Progenitor cell of endocrine pancreas (in vitro differentiated cells): ENCODE results near the gene CAPZA1. TPM values are rescaled to one million over a fixed set of nuclear protein-coding genes. Genes with fewer than 3 reads are reported as not detected.
A peak's percentile ranks its signal among the peaks of the same experiment; 100 is the strongest.

Experiments used
- DNase-seq: peaks from one replicate; pipeline ENCODE4 v3.0.0; 2021; ENCODE audit warnings: low spot score; ENCODE audit not compliant: unreplicated experiment
- H3K27ac Mint-ChIP-seq: 2 replicates; pipeline ENCODE4 v1.8.0; 2021; ENCODE audit warnings: mild to moderate bottlenecking, moderate library complexity, mixed read lengths
- H3K27me3 Mint-ChIP-seq: 2 replicates; pipeline ENCODE4 v1.8.0; 2021; ENCODE audit warnings: mixed read lengths
- H3K36me3 Mint-ChIP-seq: 2 replicates; pipeline ENCODE4 v1.8.0; 2022; ENCODE audit warnings: mixed read lengths; ENCODE audit not compliant: insufficient read depth
- H3K4me1 Mint-ChIP-seq: 2 replicates; pipeline ENCODE4 v1.8.0; 2021; ENCODE audit warnings: low read depth, mixed read lengths
- H3K4me3 Mint-ChIP-seq: 2 replicates; pipeline ENCODE4 v1.8.0; 2021; ENCODE audit warnings: low read depth, mild to moderate bottlenecking, moderate library complexity, mixed read lengths
- H3K9me3 Mint-ChIP-seq: 2 replicates; pipeline ENCODE4 v1.8.0; 2021; ENCODE audit warnings: low read depth, mixed read lengths
- CTCF ChIP-seq: fragments of 200-600 bp; sonication (generic); IDR thresholded peaks from one replicate; pipeline ENCODE4 v1.5.0; 2021; ENCODE audit warnings: antibody characterized with exemption, mild to moderate bottlenecking; ENCODE audit not compliant: unreplicated experiment
- total RNA-seq: library from RNA; stranded (reverse); gene quantifications from 2 replicates; pipeline ENCODE4 v1.2.1, GENCODE V29; 2021

Gene CAPZA1
- total RNA-seq, 1 donor from 2014 or later = 129 TPM

GRCh38 chr1:112673592-112674439 is 54.2 kb downstream of the CAPZA1 start:
- H3K36me3 Mint-ChIP-seq = peaks cover 27% of the 10 kb centered on the region
- TF ChIP-seq CTCF = peak; percentile 57
- peaks cover 18% of the 10 kb centered on the region for H3K4me1 Mint-ChIP-seq

GRCh38 chr1:112674440-112674985 is 54.9 kb downstream of the CAPZA1 start, which contains the start of gene MOV10:
MOV10 (plus strand) TSS chr1:112674659; CDS start chr1:112674913, 254 bp downstream.
- DNase-seq = peak; percentile 42
- Mint-ChIP-seq H3K9me3 (no peaks in the 10 kb centered on the region), H3K27ac (peak within 1 kb of the TSS; percentile 99), H3K4me3 (peak within 1 kb of the TSS; percentile 95), H3K36me3 (peaks cover 20% of the 10 kb centered on the region), H3K4me1 (peaks cover 18% of the 10 kb centered on the region), H3K27me3 (no peaks in the 10 kb centered on the region)
- TF ChIP-seq CTCF = no peak

More at GRCh38 chr1:112673592-112674439, 54.2 kb downstream of the CAPZA1 start:
- H3K27me3 Mint-ChIP-seq = no peaks in the 10 kb centered on the region
- H3K27ac Mint-ChIP-seq = peak overlapping the region; percentile 99
- H3K4me3 Mint-ChIP-seq = peak overlapping the region; percentile 95
- H3K9me3 Mint-ChIP-seq = no peaks in the 10 kb centered on the region
- DNase-seq = no peak

GRCh38 chr1:112674986-112675727 is 55.5 kb downstream of the CAPZA1 start:
- peak; percentile 34 for TF ChIP-seq CTCF
- Mint-ChIP-seq H3K4me1 (peaks cover 18% of the 10 kb centered on the region), H3K9me3 (no peaks in the 10 kb centered on the region), H3K27ac (peak overlapping the region; percentile 99), H3K4me3 (peak overlapping the region; percentile 95), H3K36me3 (peaks cover 18% of the 10 kb centered on the region), H3K27me3 (no peaks in the 10 kb centered on the region)
- peak; percentile 59 for DNase-seq

GRCh38 chr1:112675728-112676381 is 56.2 kb downstream of the CAPZA1 start:
- H3K9me3 Mint-ChIP-seq = no peaks in the 10 kb centered on the region
- H3K4me3 Mint-ChIP-seq = peak overlapping the region; percentile 82
- H3K36me3 Mint-ChIP-seq = peaks cover 17% of the 10 kb centered on the region
- H3K27me3 Mint-ChIP-seq = no peaks in the 10 kb centered on the region
- peak overlapping the region; percentile 94 for H3K27ac Mint-ChIP-seq
- no peak for DNase-seq
- H3K4me1 Mint-ChIP-seq = peaks cover 18% of the 10 kb centered on the region
- no peak for TF ChIP-seq CTCF
